Coronary artery (tissue), 2 donors: ENCODE measurements around the gene SLC25A13.

ENCODE experiments used
- DNase-seq: peaks from one replicate; pipeline ENCODE4 v3.0.0-alpha.2; 2017; ENCODE audit warnings: low spot score
- H3K27ac ChIP-seq, 2 donors: fragments of 200-600 bp; sonication (generic); one replicate each; pipeline ENCODE4 v1.5.1; 2016 to 2019
- H3K4me3 ChIP-seq: fragments of 200-600 bp; sonication (generic); 2 replicates; pipeline ENCODE4 v1.5.1; 2016; ENCODE audit warnings: mild to moderate bottlenecking, moderate library complexity
- TF ChIP-seq, protein P1 (sequence below): fragments of 200-600 bp; sonication (generic); IDR thresholded peaks from one replicate; pipeline ENCODE4 v1.5.1; 2019; ENCODE audit warnings: antibody characterized with exemption

Gene SLC25A13

DNA sequence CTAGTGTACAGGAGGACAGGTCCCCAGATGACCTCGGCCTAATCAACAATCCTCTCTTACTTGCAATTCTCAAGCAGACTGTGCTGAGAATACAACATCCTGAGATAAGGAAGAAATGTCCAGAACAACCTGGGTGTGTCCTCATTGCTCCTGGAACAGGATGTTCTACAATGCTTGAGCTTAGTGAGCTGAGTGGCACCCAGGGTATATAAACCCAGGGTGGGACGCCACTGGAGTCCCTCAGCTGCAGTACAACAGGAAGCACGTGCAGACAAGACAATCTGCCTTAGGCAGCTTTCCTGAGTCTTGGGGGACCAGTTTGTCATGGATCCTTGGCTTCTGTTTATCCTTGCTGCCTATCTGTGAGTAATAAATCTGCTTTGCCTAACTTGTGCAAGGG is 27.7 kb upstream of the SLC25A13 start:
- no peak overlapping the region for H3K4me3 ChIP-seq
- H3K27ac ChIP-seq = no peak overlapping the region
- DNase-seq = no peak
- TF ChIP-seq, protein P1, sequence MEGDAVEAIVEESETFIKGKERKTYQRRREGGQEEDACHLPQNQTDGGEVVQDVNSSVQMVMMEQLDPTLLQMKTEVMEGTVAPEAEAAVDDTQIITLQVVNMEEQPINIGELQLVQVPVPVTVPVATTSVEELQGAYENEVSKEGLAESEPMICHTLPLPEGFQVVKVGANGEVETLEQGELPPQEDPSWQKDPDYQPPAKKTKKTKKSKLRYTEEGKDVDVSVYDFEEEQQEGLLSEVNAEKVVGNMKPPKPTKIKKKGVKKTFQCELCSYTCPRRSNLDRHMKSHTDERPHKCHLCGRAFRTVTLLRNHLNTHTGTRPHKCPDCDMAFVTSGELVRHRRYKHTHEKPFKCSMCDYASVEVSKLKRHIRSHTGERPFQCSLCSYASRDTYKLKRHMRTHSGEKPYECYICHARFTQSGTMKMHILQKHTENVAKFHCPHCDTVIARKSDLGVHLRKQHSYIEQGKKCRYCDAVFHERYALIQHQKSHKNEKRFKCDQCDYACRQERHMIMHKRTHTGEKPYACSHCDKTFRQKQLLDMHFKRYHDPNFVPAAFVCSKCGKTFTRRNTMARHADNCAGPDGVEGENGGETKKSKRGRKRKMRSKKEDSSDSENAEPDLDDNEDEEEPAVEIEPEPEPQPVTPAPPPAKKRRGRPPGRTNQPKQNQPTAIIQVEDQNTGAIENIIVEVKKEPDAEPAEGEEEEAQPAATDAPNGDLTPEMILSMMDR = no peak

DNA sequence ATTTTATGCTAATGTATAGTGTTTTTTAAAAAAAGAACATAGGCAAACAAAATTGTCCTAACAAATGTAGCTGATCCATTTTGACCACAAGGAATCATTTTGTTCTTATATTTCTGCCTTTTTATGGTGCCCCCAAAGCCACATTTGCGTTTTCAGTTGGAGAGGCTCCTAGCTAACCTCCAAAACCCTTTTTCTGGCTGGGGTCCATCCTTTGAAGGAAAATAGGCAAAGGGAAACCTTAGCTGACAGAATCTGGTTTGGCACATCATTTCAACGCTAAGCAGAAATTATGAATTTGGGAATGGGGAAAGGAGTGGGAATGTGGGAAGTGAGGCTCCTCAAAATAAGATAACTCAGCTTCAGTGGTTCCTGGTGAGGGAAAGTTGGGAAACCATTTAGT is 25.6 kb upstream of the SLC25A13 start:
- H3K27ac ChIP-seq = no peak overlapping the region
- H3K4me3 ChIP-seq = no peak overlapping the region
- DNase-seq = no peak
- TF ChIP-seq, protein P1 = no peak

DNA sequence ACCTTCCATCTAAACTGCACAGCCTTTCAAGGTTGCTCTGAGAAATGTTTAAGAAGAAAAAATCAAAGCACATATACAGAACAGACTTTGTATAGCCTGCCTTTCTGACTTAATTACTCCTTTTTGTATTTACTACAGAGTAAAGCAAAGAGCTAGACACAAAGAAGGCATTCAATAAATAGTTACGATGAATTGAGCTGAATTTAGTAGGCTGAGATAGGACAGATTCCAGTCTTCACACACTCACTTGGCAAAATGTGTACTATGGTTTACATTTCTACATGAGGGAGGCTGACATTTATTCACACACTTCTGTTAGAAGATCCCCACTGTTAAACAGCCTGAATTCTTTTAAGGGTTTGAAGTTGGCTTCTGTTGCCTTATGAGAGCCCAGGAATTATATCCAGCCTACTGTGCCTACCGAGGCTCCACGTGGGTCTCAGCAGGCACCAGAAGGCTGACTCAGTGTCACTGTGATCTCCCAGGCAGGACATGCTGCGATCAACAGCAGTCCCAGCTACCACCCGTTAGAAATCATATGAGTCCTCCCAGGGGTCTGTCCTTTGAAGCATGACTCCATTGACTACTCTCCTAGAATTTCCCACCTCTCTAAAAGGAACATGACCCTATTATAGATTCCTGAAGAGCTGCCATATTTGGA is 24.5 kb upstream of the SLC25A13 start:
- H3K27ac ChIP-seq = no peak overlapping the region
- TF ChIP-seq, protein P1 = no peak
- no peak overlapping the region for H3K4me3 ChIP-seq
- DNase-seq = no peak

DNA sequence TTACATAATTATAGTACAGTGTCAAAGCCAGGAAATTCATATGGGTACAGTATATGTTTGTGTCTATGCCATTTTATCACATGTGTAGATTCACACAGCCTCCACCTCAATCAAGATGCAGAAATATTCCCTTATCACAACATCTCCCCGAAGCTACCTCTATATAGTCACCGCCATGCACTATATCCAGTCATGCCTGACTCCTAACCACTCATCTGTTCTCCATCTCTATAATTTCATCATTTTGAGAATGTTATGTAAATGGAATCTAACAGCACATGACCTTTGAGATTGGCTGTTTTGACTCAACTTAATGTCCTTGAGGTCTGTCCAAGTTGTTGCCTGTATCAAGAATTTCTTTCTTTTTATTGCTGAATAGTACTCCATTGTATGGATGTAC is 22.3 kb upstream of the SLC25A13 start:
- TF ChIP-seq, protein P1 = no peak
- no peak overlapping the region for H3K27ac ChIP-seq
- H3K4me3 ChIP-seq = no peak overlapping the region
- no peak for DNase-seq

DNA sequence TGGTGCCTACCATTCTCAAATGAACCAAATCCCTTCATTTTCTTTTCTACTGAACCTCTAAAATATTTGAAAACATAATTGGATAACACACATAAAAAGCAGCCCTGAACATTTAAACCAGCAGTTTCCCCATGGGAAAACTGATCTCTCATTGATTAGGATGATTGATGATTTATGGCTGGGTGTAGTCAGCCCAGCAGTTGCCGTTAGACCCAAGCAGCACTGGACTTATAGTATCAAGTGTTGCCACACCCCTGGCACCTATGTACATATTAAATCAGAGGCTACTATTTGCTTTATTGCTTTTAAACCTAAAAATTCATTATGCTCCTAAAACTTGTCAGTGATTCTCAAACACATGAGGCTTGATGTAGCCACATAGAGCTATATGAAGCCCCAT is 20.2 kb upstream of the SLC25A13 start:
- TF ChIP-seq, protein P1 = no peak
- H3K27ac ChIP-seq = no peak overlapping the region
- no peak overlapping the region for H3K4me3 ChIP-seq
- no peak for DNase-seq

DNA sequence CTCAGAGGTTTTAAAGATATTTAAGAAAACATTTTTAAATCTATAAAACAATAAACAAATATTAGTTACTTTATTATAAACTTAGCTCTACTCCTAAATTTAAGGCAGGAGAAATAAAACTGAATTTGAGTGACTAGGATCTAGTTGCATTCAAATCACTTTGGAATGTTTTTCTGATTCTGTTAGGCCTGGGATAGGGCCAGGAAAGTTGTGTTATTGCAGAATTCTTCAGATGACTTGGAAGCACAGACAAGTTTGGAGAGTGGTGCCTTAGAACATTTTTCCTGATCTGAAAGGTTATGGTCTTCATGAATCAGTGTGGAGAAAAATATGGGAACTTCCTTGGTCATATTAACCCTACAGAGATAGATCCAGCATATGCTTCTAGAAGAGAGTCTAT is 15.6 kb upstream of the SLC25A13 start:
- TF ChIP-seq, protein P1 = no peak
- no peak overlapping the region for H3K27ac ChIP-seq
- no peak overlapping the region for H3K4me3 ChIP-seq
- DNase-seq = no peak

DNA sequence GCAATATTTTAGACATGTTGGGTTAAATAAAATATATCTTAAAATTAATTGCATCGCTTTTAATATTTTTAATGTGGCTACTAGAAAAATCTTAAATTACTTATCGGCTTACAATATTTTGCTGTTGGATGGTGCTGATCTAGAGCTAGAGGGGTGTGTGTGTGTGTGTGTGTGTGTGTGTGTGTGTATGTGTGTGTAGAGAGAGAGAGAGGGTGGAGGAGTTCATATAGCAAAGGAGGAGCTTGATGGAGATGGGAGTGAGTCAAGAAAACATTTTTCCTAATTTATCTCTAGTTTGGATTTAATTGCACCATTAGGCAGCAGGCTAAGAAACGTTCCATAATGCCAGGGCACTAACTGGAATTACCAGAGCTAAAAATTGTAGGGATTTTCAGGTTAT is 10.4 kb upstream of the SLC25A13 start:
- TF ChIP-seq, protein P1 = no peak
- H3K4me3 ChIP-seq = no peak overlapping the region
- no peak overlapping the region for H3K27ac ChIP-seq

More for the DNA sequence above, 10.4 kb upstream of the SLC25A13 start:
- no peak for DNase-seq
